Skeletal muscle cell (primary cell): Measurements from ENCODE around the gene SKA2.
A peak's percentile ranks its signal among the peaks of the same experiment; 100 is the strongest.
"Not testable (repeated sequence)": the region's sequence is repeated elsewhere in the genome, so short reads cannot be mapped to it uniquely, and the experiment has no call there.

Experiments
- DNase-seq: peaks from one replicate; pipeline ENCODE4 v3.0.0-alpha.2; 2010; ENCODE audit warnings: low read depth
- H3K4me3 ChIP-seq: 2 replicates; pipeline ENCODE4 v1.5.1; 2011; ENCODE audit warnings: low read depth, mild to moderate bottlenecking, control low read depth, low read length, moderate library complexity

The SKA2 gene, protein sequence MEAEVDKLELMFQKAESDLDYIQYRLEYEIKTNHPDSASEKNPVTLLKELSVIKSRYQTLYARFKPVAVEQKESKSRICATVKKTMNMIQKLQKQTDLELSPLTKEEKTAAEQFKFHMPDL

GRCh38 chr17:59154721-59155438 is at the start of gene SKA2:
Gene SKA2, minus strand, starts transcription at chr17:59155186. Its CDS starts 23 bp downstream, at chr17:59155163.
- DNase-seq: no peak
- H3K4me3 ChIP-seq: peak within 1 kb of the TSS; percentile 61

DNA sequence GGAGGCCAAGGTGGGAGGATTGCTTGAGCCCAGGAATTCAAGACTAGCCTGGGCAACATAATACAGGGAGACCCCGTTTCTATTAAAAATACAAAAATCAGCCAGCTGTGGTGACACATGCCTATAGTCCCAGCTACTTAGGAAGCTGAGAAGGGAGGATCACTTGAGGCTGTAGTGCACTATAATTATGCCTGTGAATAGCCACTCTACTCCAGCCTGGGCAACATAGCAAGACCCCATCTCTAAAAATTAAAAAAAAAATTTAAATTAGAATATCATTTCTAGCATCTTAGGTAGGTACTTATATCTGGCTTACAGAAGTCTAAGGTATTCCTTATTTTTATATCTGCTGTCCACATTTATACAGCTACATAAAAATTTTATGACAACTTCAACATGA is 47.3 kb upstream of the SKA2 start:
- DNase-seq: no peak
- no peak overlapping the region for H3K4me3 ChIP-seq

DNA sequence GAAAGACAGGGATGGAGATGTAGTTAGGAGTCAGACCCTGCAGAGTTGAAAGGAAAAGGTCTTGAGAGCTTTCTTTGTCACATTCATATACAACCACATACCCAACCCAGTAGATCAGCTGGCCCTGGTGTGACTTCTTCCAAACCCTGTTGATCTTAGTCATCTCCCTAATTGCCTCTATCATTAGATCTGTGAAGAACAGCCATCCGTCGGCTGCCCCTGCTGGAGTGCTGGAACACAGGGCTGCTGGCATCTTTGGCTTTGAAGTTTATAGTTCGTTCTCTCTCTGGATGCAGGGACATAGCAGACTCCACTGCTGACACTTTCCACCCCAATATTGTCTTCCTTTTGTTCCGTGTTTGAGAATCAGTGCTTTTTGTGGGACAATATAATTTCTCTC is 44.4 kb upstream of the SKA2 start:
- no peak overlapping the region for H3K4me3 ChIP-seq
- DNase-seq: no peak

DNA sequence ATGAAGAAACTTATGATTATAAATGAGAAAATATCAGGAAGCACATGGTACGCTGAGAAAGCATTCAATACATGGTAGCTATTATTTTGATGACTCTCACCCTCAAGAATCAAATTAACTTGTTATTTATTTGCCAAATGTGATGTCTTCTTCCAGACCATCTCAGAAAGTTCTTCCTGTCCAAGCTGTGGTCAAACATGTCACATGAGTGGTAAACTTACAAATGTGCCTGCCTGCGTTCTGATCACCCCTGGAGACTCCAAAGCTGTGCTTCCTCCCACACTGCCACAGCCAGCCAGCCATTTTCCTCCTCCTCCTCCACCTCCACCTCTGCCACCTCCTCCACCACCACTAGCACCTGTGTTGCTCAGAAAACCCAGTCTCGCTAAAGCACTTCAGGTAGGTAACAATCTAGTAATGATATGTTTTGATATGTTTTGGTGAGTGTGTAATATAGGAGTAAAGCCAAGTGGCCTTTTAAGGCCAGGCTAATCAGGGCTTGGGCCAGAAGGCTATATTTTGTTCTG is 38.4 kb upstream of the SKA2 start:
- no peak for DNase-seq
- no peak overlapping the region for H3K4me3 ChIP-seq

DNA sequence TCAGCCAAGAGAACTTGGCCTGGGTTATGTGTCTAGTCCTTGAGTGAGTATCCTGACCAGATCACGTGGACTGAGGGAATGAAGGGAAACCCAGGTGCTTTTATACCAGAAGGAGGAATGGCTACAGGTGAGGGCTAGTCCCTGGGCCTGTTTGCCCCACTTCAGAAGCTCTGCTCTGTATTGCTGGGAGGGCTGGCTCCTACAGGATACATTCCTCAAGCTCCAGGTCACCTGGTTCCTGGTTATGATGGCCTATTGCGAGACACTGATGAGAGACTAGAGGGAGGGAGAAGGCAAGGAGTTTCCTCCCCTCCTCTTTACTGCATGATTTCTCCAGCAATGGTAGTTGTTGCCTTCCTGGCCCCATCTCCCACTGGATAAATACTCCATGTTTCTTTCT is 35.8 kb upstream of the SKA2 start:
- DNase-seq: no peak
- no peak overlapping the region for H3K4me3 ChIP-seq

- H3K4me3 ChIP-seq: no peak overlapping the region
- DNase-seq: no peak
These were observed 31.9 kb upstream of the SKA2 start for GRCh38 chr17:59186850-59187249.

DNA sequence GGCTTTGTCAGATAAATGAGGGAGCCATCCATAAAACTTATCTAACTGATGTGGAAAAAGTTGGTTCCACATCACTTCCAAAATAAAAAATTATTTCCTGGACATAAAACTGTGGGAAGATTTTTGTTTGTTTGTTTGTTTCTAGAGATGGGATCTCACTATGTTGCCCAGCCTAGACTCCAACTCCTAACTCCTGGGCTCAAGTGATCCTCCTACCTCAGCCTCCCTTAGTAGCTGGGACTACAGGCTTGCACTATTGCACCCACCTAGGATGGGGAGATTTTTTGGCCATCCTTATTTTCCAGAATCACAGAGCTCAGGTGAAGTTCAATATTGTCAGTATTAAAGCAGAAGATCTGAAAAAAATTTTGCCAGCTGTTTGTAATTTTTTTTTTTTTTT is 31.0 kb upstream of the SKA2 start:
- DNase-seq: no peak

GRCh38 chr17:59181481-59181880 is 26.5 kb upstream of the SKA2 start:
- no peak for DNase-seq
- H3K4me3 ChIP-seq: no peak overlapping the region

More for the DNA sequence above, 31.0 kb upstream of the SKA2 start:
- H3K4me3 ChIP-seq: no peak overlapping the region

- DNase-seq: no peak
- no peak overlapping the region for H3K4me3 ChIP-seq
These were observed 25.6 kb upstream of the SKA2 start for GRCh38 chr17:59180626-59181025.

DNA sequence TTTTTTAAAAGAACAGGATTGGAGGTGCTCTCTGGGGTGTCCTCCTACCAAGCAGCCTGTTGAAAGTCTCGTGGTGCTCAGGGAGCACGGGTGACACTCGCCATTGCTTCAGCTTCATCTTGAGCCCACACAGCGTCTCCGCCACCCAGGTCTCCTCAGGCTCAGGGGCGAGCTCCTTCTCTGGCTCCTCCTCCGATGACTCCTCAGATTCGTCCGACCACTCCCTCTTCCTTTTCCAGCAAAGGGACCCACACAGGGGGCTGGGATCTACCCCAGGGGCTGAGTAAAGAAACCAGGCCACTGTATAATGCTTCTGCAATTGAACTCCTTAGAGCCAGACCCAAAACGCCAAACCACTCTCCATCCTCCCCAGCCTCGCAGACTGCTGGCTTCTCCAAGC is 24.6 kb upstream of the SKA2 start:
- DNase-seq, H3K4me3 ChIP-seq: not testable (repeated sequence)

GRCh38 chr17:59178266-59178985 is 23.4 kb upstream of the SKA2 start:
- DNase-seq: no peak
- no peak overlapping the region for H3K4me3 ChIP-seq

DNA sequence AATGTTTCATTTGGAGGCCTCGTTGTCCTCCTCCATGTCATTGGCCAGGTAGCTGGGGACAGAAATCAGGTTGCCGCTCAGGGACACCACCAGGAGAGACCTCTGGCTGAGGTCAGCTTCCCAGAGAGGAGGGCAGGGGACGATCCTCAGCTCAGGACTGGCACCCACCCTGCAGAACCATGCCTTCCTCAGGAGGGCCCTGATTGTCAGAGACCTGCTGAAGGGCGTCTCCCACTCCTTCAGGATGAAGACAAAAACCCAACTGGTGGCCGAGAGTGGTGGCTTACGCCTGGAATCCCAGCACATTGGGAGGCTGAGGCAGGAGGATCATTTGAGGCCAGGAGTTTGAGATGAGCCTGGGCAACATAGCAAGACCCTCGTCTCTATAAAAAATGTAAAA is 20.1 kb upstream of the SKA2 start:
- H3K4me3 ChIP-seq: no peak overlapping the region
- DNase-seq: no peak

GRCh38 chr17:59174671-59175070 is 19.7 kb upstream of the SKA2 start:
- no peak for DNase-seq
- H3K4me3 ChIP-seq: no peak overlapping the region

- DNase-seq: no peak
These were observed 17.5 kb upstream of the SKA2 start for GRCh38 chr17:59172436-59173004.

GRCh38 chr17:59167571-59168001 is 12.6 kb upstream of the SKA2 start:
- no peak for DNase-seq
- no peak overlapping the region for H3K4me3 ChIP-seq

More at GRCh38 chr17:59172436-59173004, 17.5 kb upstream of the SKA2 start:
- no peak overlapping the region for H3K4me3 ChIP-seq

DNA sequence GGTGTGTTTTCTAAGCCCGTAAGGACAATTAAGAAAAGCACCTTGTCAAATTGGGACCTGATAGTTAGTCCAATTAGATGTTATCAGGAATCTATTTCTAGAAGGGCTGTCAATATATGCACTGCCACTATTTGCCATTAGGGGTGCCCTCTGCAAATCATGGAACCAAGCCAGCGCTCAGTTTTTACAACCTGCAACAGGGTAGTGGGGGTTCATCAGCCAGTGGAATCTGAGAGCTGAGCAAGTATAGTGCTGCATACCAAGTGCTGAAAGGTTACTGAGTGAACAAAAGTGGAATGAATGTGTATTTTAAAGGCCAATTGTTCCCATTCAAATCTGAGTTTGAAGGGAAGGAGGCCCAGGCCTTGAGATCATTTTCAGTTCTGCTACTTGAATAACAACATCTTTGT is 11.0 kb upstream of the SKA2 start:
- H3K4me3 ChIP-seq: no peak overlapping the region
- peak; percentile 12 for DNase-seq

GRCh38 chr17:59161477-59161876 is 6.5 kb upstream of the SKA2 start:
- H3K4me3 ChIP-seq: no peak overlapping the region
- no peak for DNase-seq

- no peak for DNase-seq
- H3K4me3 ChIP-seq: no peak overlapping the region
These were observed 5.4 kb upstream of the SKA2 start for GRCh38 chr17:59160157-59161025.

DNA sequence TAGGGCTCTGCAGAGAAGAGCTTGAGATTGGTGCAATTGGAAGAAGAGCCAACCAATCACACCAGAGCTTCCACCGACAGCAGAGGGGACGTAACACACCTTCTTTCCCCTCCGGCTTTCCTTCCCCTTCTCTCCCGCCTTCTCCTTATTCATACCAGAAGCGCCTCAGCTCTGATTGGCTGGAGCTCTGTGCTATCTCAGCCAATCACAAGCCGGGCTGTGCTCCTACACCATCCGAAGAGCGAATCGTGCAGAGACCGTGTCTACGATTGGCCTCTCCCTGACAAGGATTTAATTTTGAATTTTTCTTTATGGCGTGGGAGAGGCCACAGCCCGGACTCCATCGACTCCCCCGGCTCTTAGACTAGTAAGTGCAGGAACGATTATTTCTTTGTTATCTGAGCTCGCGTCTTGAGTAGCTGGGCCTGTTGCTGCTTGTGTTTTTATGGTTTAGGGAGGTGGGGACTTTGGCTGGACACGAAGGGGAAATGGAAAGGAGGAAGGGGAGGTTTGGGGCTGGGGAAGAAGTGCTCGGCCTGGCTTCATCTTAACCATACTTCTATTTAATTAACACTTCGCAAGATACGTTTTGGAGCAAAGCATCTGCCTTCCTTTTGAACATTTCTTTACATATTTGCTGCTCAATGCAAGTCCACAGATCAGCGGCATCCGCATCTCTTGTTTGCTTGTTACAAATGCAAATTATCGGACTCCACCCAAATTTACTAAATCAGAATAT is 622 bp upstream of the SKA2 start, which contains the start of gene PRR11:
PRR11 (plus strand) TSS at position 308 of the 739 bp plus-strand sequence. CDS start 14,007 bp downstream, outside the sequence.
- peak within 1 kb of the TSS; percentile 61 for H3K4me3 ChIP-seq
- peak; percentile 100 for DNase-seq
